Measurements from ENCODE around the gene FAM193B. TPM values are rescaled to one million over a fixed set of nuclear protein-coding genes. Genes with fewer than 3 reads are reported as not detected.
A peak's percentile ranks its signal among the peaks of the same experiment; 100 is the strongest.

FAM193B gene
- polyA plus RNA-seq, 2 of the 4 experiments (the other 2 are of a cell fraction) = 19.4 to 28.9 TPM

GRCh38 chr5:177545487-177546257 is 8.7 kb downstream of the FAM193B start:
- H3K9me3 ChIP-seq = no peaks in the 10 kb centered on the region
- TF ChIP-seq NFE2L2 (conservative IDR thresholded peaks at IDR 0.05; ENCODE audit: low read length) (no peak), CEBPB (IDR thresholded peaks at IDR 0.05) (peak; percentile 61 to 82; a peak in 3 of 4 replicates), JUN (IDR thresholded peaks at IDR 0.05) (0 out of 5 replicates have a peak, but pooled peaks of 1 of the 2 experiments have one; percentile 8)
- POLR2A ChIA-PET = interaction anchor here (1.0 to 1.5 kb wide), 4 partner anchors 8 to 48 kb away, joined by 3 to 6 read pairs (median 4); partner anchors contain the start of genes DDX41 and PDLIM7
- peak overlapping the region; percentile 66 for H3K4me2 ChIP-seq
- FAIRE-seq (no peak), ATAC-seq (peak; percentile 13 to 40), DNase-seq (ENCODE audit: low read depth in 1 of 2, low spot score in 1 of 2) (no peak)
- H3K27ac ChIP-seq = peak overlapping the region; percentile 53 to 79
- H3K4me3 ChIP-seq = peak overlapping the region; percentile 25; the same call in 2 of the 3 replicates
- WGBS (ENCODE audit: missing lambda C conversion rate) = 87% methylated on average over 4 of the region's 4 CpGs
- CTCF ChIA-PET = interaction anchor here (0.5 to 4.0 kb wide), 13 partner anchors 8 to 1959 kb away, joined by 3 to 18 read pairs (median 4); no protein-coding TSS in a partner anchor
- peaks cover 30% of the 10 kb centered on the region for H3K4me1 ChIP-seq

- ChIA-PET CTCF (interaction anchor here (0.7 to 1.5 kb wide), 4 partner anchors 10 to 65 kb away, joined by 3 to 6 read pairs (median 4); no protein-coding TSS in a partner anchor), POLR2A (no interaction called here)
- Histone ChIP-seq H3K4me3 (no peak overlapping the region), H3K4me1 (peaks cover 41% of the 10 kb centered on the region), H3K27ac (no peak overlapping the region), H3K4me2 (no peak overlapping the region), H3K9me3 (no peaks in the 10 kb centered on the region)
- no peak for TF ChIP-seq ESRRA (IDR thresholded peaks at IDR 0.05; ENCODE audit: borderline replicate concordance, low read length)
- WGBS (ENCODE audit: missing lambda C conversion rate) = 90% methylated on average over 4 of the region's 4 CpGs
- no peak for FAIRE-seq
- no peak for DNase-seq (ENCODE audit: low read depth in 1 of 2, low spot score in 1 of 2)
- no peak for ATAC-seq
Measured at GRCh38 chr5:177542816-177543465, 11.4 kb downstream of the FAM193B start.

GRCh38 chr5:177540438-177540837 is 13.9 kb downstream of the FAM193B start:
- H3K4me1 ChIP-seq = peaks cover 36% of the 10 kb centered on the region

More at GRCh38 chr5:177540438-177540837, 13.9 kb downstream of the FAM193B start:
- 90% methylated on average over 3 of the region's 3 CpGs for WGBS (ENCODE audit: missing lambda C conversion rate)
- FAIRE-seq (no peak), ATAC-seq (no peak), DNase-seq (ENCODE audit: low read depth in 1 of 2, low spot score in 1 of 2) (no peak)
- TF ChIP-seq RCOR1 (IDR thresholded peaks at IDR 0.05; ENCODE audit: low read depth, low read length) (no peak), SREBF2 (IDR thresholded peaks at IDR 0.05) (no peak), KDM5A (IDR thresholded peaks at IDR 0.05) (no peak), ATOH8 (CRISPR knock-in tag; IDR thresholded peaks at IDR 0.05; ENCODE audit: low read depth) (no peak), EP300 (IDR thresholded peaks at IDR 0.05) (no peak), PBX3 (IDR thresholded peaks at IDR 0.05) (no peak), EHF (CRISPR knock-in tag; IDR thresholded peaks at IDR 0.05) (no peak), E2F6 (IDR thresholded peaks at IDR 0.05; ENCODE audit: borderline replicate concordance, low read depth) (no peak), ESRRA (IDR thresholded peaks at IDR 0.05; ENCODE audit: borderline replicate concordance, low read length) (no peak), HDAC2 (IDR thresholded peaks at IDR 0.05) (no peak), POLR2AphosphoS2 (conservative IDR thresholded peaks at IDR 0.05; ENCODE audit: low read length) (no peak), EHMT2 (IDR thresholded peaks at IDR 0.05; ENCODE audit: low read depth) (no peak), JUN (IDR thresholded peaks at IDR 0.05) (no peak), MAFK (IDR thresholded peaks at IDR 0.05; ENCODE audit: partially characterized antibody) (no peak), CTCF (IDR thresholded peaks at IDR 0.05) (no peak)
- CTCF ChIA-PET = interaction anchor here (1.2 kb wide), 1 partner anchor 39 kb away, joined by 3 read pairs; no protein-coding TSS in a partner anchor
- no peak overlapping the region for H3K27ac ChIP-seq
- POLR2A ChIA-PET = no interaction called here
- H3K4me2 ChIP-seq = no peak overlapping the region
- no peaks in the 10 kb centered on the region for H3K9me3 ChIP-seq
- no peak overlapping the region for H3K4me3 ChIP-seq

Measured in A549 (cell line).